Measurements from ENCODE around the gene FCAMR.

Gene FCAMR

GRCh38 chr1:206946261-206946660 lies 24.0 kb downstream of the FCAMR start, which contains the start of gene PIGR:
PIGR (minus strand) TSS chr1:206946466; CDS start chr1:206940531, 5,935 bp downstream.
- no peak within 1 kb of the TSS for H3K27ac ChIP-seq
- H3K9me3 ChIP-seq (ENCODE audit: severe bottlenecking): peaks cover 12% of the 10 kb centered on the region
- TF ChIP-seq, protein P1, sequence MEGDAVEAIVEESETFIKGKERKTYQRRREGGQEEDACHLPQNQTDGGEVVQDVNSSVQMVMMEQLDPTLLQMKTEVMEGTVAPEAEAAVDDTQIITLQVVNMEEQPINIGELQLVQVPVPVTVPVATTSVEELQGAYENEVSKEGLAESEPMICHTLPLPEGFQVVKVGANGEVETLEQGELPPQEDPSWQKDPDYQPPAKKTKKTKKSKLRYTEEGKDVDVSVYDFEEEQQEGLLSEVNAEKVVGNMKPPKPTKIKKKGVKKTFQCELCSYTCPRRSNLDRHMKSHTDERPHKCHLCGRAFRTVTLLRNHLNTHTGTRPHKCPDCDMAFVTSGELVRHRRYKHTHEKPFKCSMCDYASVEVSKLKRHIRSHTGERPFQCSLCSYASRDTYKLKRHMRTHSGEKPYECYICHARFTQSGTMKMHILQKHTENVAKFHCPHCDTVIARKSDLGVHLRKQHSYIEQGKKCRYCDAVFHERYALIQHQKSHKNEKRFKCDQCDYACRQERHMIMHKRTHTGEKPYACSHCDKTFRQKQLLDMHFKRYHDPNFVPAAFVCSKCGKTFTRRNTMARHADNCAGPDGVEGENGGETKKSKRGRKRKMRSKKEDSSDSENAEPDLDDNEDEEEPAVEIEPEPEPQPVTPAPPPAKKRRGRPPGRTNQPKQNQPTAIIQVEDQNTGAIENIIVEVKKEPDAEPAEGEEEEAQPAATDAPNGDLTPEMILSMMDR (IDR thresholded peaks at IDR 0.05; ENCODE audit: low read depth, low read length): no peak
- H3K36me3 ChIP-seq: no peaks in the 10 kb centered on the region
- H3K4me3 ChIP-seq (ENCODE audit: low read depth, low read length): no peak within 1 kb of the TSS
- H3K27me3 ChIP-seq (ENCODE audit: insufficient read depth, low read depth, severe bottlenecking): peaks cover 100% of the 10 kb centered on the region
- DNase-seq: no peak

DNA sequence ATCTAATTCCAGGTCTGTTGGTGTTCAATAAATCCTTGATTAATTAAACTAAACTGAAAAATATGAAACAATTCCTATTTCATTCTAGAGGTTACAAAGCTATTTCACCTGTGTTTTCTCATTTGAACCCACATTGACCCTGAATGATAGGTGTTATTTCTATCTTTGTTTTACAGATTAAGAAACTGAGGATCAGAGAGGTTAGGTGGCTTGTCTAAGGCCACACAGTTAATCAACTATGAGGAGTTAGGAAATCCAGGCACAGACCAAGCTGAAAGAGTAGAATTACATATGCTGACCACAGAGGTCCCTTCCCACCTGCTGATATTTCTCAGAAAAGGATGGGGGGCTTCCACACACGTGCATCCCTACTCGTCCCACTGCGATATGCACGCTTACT lies 24.5 kb downstream of the FCAMR start:
- TF ChIP-seq, protein P1 (IDR thresholded peaks at IDR 0.05; ENCODE audit: low read depth, low read length): no peak
- peaks cover 12% of the 10 kb centered on the region for H3K9me3 ChIP-seq (ENCODE audit: severe bottlenecking)
- peaks cover 100% of the 10 kb centered on the region for H3K27me3 ChIP-seq (ENCODE audit: insufficient read depth, low read depth, severe bottlenecking)
- no peak overlapping the region for H3K27ac ChIP-seq
- H3K4me3 ChIP-seq (ENCODE audit: low read depth, low read length): no peak overlapping the region
- H3K36me3 ChIP-seq: no peaks in the 10 kb centered on the region
- DNase-seq: no peak

GRCh38 chr1:206944703-206945102 lies 25.6 kb downstream of the FCAMR start:
- no peak overlapping the region for H3K27ac ChIP-seq
- H3K27me3 ChIP-seq (ENCODE audit: insufficient read depth, low read depth, severe bottlenecking): peaks cover 100% of the 10 kb centered on the region
- H3K36me3 ChIP-seq: no peaks in the 10 kb centered on the region
- peaks cover 5% of the 10 kb centered on the region for H3K9me3 ChIP-seq (ENCODE audit: severe bottlenecking)
- TF ChIP-seq, protein P1 (IDR thresholded peaks at IDR 0.05; ENCODE audit: low read depth, low read length): no peak
- no peak overlapping the region for H3K4me3 ChIP-seq (ENCODE audit: low read depth, low read length)
- DNase-seq: no peak

DNA sequence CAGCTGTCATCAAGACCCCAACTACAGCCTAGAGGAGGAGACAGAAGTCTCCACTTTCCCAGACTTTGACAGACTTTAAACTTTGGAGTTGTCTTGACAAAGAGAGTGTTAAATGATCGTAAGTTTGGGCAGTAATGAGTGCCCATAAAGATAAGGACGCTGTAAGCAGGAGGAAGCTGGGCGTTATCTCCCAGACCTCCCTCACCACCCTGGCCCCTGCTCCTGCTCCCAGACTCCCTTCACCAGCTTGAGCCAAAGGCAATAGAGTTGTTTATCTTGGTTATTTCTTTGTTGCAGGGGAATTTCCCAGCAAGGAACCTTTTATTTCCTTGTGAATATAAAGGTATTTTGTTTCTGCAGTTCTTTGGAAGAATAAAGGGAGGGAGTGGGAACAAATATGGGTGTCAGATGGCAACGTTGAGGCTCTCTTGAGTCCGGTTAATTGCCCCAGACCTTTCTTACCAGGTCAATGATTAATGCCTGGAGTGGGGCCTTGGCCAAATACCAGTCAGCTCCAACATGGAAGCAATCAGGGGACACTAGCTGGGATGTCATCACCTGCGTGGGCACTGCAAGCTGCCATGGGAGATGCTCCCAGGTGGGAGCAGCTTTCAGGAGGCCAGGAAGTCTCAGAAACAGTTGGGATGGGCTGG lies 28.4 kb downstream of the FCAMR start:
- Histone ChIP-seq H3K9me3 (ENCODE audit: severe bottlenecking) (peaks cover 13% of the 10 kb centered on the region), H3K36me3 (no peaks in the 10 kb centered on the region), H3K27ac (no peak overlapping the region), H3K4me3 (ENCODE audit: low read depth, low read length) (no peak overlapping the region), H3K27me3 (ENCODE audit: insufficient read depth, low read depth, severe bottlenecking) (peaks cover 100% of the 10 kb centered on the region)
- TF ChIP-seq, protein P1 (IDR thresholded peaks at IDR 0.05; ENCODE audit: low read depth, low read length): no peak
- no peak for DNase-seq

DNA sequence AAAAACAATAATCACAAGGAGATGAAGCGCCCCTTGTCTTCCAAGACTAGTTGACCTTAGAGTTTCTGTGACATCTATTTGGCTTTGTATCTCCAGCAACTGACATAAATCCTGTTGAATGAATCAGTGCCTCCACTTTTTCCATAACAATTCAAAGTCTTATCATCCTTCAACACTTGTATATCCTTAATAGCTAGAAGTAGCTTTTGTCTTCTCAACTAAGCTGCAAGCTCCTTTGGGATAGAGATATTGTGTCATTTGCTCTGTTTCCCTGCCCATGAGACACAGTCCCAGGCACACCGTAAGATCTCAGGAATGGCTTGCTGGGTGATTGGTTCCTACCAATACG lies 29.7 kb downstream of the FCAMR start:
- no peak overlapping the region for H3K27ac ChIP-seq
- TF ChIP-seq, protein P1 (IDR thresholded peaks at IDR 0.05; ENCODE audit: low read depth, low read length): no peak

More for the DNA sequence above, 29.7 kb downstream of the FCAMR start:
- H3K4me3 ChIP-seq (ENCODE audit: low read depth, low read length): no peak overlapping the region
- peaks cover 13% of the 10 kb centered on the region for H3K9me3 ChIP-seq (ENCODE audit: severe bottlenecking)
- no peaks in the 10 kb centered on the region for H3K36me3 ChIP-seq
- H3K27me3 ChIP-seq (ENCODE audit: insufficient read depth, low read depth, severe bottlenecking): peaks cover 100% of the 10 kb centered on the region
- DNase-seq: no peak
